Measurements from ENCODE around the gene TBC1D13. TPM values are rescaled to one million over a fixed set of nuclear protein-coding genes. Genes with fewer than 3 reads are reported as not detected.

The TBC1D13 gene
- total and polyA plus RNA-seq, 9 donors = 10.7 to 32.2 (median 26.3) TPM

DNA sequence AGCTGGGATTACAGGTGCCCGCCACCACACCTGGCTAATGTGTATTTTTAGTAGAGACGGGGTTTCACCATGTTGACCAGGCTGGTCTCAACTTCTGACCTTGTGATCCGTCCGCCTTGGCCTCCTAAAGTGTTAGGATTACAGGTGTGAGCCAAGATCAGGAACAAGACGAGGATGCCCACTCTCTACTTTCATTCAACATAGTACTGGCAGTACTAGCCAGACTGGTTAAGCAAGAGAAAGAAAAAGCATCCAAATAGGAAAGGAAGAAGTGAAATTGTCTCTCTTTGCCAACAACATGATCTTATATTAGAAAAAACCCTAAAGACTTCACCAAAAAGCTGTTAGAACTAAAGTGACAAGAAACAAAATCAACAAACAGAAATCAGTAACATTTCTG, 23.8 kb downstream of the TBC1D13 start:
- Histone ChIP-seq H3K27ac (no peak overlapping the region), H3K4me3 (no peak overlapping the region), H3K27me3 (no peaks in the 10 kb centered on the region), H3K4me1 (ENCODE audit: insufficient read depth) (no peaks in the 10 kb centered on the region), H3K9me3 (no peaks in the 10 kb centered on the region), H3K36me3 (no peaks in the 10 kb centered on the region)
- DNase-seq = no peak
- intact Hi-C loops (cut with DNase I) = no loop called here
- WGBS, 3 donors = 52 to 65% (median 56%) methylated on average over 5 of the region's 5 CpGs
- TF ChIP-seq CTCF (IDR thresholded peaks at IDR 0.05) = no peak

DNA sequence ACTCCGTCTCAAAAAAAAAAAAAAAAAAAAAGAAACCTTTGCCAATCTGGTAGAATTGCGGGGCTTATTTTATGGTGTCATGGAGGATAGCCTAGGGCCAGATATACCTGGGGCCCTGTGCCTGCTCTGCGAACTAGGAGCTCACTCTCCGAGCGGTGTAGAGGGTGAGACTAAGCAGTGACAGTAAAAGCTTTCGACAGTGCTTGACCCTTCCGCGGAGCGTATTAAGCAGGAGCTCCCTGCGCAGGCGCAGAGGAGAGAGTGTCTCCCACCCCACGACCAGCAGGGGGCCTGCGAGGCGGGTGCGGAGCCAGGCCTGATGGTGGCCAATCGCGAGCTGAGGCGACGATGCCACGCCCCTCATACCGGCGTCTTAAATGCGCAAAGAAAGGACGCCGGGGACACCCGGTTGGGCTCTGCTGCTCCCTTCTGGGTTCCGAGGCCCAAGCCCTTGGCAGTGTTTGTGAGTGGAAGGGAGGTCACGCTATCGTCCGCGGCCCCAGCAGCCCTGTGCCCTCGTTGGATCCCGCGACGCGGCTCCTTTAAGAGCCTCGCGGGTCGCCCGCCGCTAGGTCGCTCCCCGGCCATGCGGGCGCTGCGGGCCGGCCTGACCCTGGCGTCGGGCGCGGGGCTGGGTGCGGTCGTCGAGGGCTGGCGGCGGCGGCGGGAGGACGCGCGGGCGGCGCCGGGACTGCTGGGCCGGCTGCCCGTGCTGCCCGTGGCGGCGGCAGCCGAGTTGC, 31.2 kb downstream of the TBC1D13 start, which contains the start of gene ENDOG:
ENDOG (plus strand) TSS at position 402 of the 740 bp plus-strand sequence; CDS start at position 587, 185 bp downstream.
- Histone ChIP-seq H3K36me3 (no peaks in the 10 kb centered on the region), H3K4me1 (ENCODE audit: insufficient read depth) (peaks cover 2% of the 10 kb centered on the region), H3K4me3 (peak within 1 kb of the TSS; percentile 68), H3K27ac (peak within 1 kb of the TSS; percentile 36 to 75), H3K9me3 (no peaks in the 10 kb centered on the region), H3K27me3 (no peaks in the 10 kb centered on the region)
- intact Hi-C loops (cut with DNase I) = no loop called here
- peak; percentile 95 to 98 (median 97) for DNase-seq
- 0 to 2% (median 0%) methylated on average over 18 to 70 of the region's 70 CpGs for WGBS, 3 donors
- TF ChIP-seq EP300 (IDR thresholded peaks at IDR 0.05) (no peak), POLR2A (IDR thresholded peaks at IDR 0.05) (peak; percentile 45), CTCF (IDR thresholded peaks at IDR 0.05) (peak; percentile 95 to 99 (median 96))

DNA sequence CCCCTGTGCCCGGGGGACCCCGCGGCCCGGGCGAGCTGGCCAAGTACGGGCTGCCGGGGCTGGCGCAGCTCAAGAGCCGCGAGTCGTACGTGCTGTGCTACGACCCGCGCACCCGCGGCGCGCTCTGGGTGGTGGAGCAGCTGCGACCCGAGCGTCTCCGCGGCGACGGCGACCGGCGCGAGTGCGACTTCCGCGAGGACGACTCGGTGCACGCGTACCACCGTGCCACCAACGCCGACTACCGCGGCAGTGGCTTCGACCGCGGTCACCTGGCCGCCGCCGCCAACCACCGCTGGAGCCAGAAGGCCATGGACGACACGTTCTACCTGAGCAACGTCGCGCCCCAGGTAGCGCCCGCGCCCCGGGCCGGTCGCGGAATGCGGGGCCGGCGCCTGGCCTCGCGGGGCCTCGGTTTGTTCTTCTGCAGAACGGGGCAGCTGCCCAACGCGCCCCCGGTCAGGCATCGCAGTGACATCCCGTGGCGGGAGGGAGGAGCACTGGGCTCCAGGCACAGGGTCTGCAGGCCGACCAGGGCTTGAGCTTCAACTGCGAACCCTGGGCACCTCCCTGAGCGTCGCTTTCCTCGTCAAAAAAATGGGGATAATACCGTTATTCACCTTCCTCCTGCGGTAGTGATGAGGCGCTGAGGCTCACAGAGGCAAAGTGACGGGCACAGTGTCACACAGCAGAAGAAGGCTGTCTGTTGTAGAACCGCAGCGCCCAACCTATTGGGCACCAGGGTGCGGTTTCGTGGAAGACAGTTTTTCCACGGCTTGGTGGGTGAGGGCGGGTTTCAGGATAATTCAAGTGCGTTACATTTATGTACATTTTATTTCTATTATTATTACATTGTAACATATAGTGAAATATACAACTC, 32.0 kb downstream of the TBC1D13 start:
- Histone ChIP-seq H3K27ac (peak overlapping the region; percentile 36 to 75), H3K36me3 (no peaks in the 10 kb centered on the region), H3K9me3 (no peaks in the 10 kb centered on the region), H3K4me3 (peak overlapping the region; percentile 68), H3K27me3 (no peaks in the 10 kb centered on the region), H3K4me1 (ENCODE audit: insufficient read depth) (peaks cover 2% of the 10 kb centered on the region)
- 4 to 39% (median 9%) methylated on average over 18 to 90 of the region's 90 CpGs for WGBS, 3 donors
- peak in 1 of 5 donors; percentile 48 for DNase-seq
- intact Hi-C loops (cut with DNase I) = no loop called here
- TF ChIP-seq POLR2A (IDR thresholded peaks at IDR 0.05) = no peak
- no peak for TF ChIP-seq EP300 (IDR thresholded peaks at IDR 0.05)
- TF ChIP-seq CTCF (IDR thresholded peaks at IDR 0.05) = no peak

DNA sequence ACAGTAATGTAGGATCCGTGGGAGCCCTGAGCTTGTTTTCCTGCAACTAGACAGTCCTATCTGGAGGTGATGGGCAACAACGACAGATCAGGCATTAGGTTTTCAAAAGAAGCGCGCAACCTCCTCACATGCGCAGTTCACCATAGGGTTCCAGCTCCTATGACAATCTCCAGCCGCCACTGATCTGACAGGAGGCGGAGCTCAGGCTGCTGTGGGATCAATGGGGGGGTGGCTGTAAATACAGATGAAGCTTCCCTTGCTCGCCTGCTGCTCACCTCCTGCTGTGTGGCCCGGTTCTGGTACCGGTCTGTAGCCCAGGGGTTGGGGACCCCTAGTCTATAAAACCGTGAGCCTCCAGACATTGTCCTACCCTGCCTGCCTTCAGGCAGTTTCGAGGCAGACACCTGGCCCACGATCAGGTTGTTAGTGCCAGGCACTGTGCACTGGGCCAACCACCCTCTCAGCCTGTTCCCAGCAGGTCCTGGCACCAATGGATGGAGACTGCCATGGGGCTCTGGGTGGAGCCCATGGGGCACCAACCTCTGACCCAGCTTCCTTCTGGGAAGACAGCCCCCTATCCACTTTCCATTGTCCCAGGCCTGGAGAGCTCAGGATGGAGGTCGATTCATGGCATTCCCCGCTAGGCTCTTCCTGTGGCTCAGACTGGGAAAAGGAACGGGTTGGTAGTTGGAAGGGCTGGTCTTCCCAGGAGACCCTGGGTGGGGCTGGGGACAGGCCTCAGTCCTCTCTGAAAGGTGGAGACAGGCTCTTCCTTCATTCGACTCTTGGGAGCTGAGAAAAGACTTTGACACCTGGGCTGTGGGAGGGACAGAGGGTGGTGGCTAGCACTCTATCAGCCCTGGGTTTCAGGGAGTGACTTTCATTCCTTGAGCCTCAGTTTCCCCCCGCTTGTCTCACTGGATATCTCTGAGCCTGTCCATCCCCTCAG, 32.9 kb downstream of the TBC1D13 start:
- Histone ChIP-seq H3K4me3 (peak overlapping the region; percentile 68), H3K27ac (peak overlapping the region in 1 of 2 donors; percentile 75), H3K36me3 (no peaks in the 10 kb centered on the region), H3K4me1 (ENCODE audit: insufficient read depth) (peaks cover 2% of the 10 kb centered on the region), H3K9me3 (no peaks in the 10 kb centered on the region), H3K27me3 (no peaks in the 10 kb centered on the region)
- intact Hi-C loops (cut with DNase I) = no loop called here
- 50 to 67% (median 63%) methylated on average over 14 to 18 of the region's 18 CpGs for WGBS, 3 donors
- peak; percentile 51 to 70 (median 60) for DNase-seq
- no peak for TF ChIP-seq EP300 (IDR thresholded peaks at IDR 0.05)
- TF ChIP-seq POLR2A (IDR thresholded peaks at IDR 0.05) = no peak
- TF ChIP-seq CTCF (IDR thresholded peaks at IDR 0.05) = no peak

All from ovary (tissue), 9 donors.